K562 (cell line): ENCODE data around the gene ATP6V1G1. TPM values are rescaled to one million over a fixed set of nuclear protein-coding genes. Genes with fewer than 3 reads are reported as not detected.
A peak's percentile ranks its signal among the peaks of the same experiment; 100 is the strongest.

ENCODE experiments used
- CC2D1A ChIP-seq: fragments of 450-650 bp; IDR thresholded peaks from 2 replicates; pipeline ENCODE4 v1.6.1; 2017; ENCODE audit warnings: mild to moderate bottlenecking
- HMBOX1 ChIP-seq: sonication (generic); IDR thresholded peaks from 2 replicates; pipeline ENCODE4 v1.6.1; 2016
- HOXB6 ChIP-seq: fragments of 250-450 bp; sonication (Bioruptor Pico); IDR thresholded peaks from 2 replicates; pipeline ENCODE4 v1.5.1; 2022; ENCODE audit warnings: mild to moderate bottlenecking, borderline replicate concordance
- OTX1 ChIP-seq: fragments of 450-650 bp; formaldehyde crosslinking; IDR thresholded peaks from 2 replicates; pipeline ENCODE4 v1.4.0; 2022; ENCODE audit warnings: mild to moderate bottlenecking
- PATZ1 ChIP-seq: fragments of 250-450 bp; sonication (Bioruptor Pico); IDR thresholded peaks from 2 replicates; pipeline ENCODE4 v1.5.0; 2020; ENCODE audit warnings: mild to moderate bottlenecking, borderline replicate concordance
- SIN3A ChIP-seq, 2 experiments: fragments of 150-350 bp in 1 of 2; IDR thresholded peaks; 2 replicates each; pipeline ENCODE4 v1.6.1; 2011 to 2016; ENCODE audit warnings: borderline replicate concordance in 2 of 2, low read depth in 2 of 2, low read length in 2 of 2, mild to moderate bottlenecking in 2 of 2, moderate library complexity in 2 of 2; ENCODE audit not compliant: control insufficient read depth in 1 of 2
- XRCC5 ChIP-seq: fragments of 200-400 bp; formaldehyde crosslinking; IDR thresholded peaks from 2 replicates; pipeline ENCODE4 v1.6.1; 2017; ENCODE audit warnings: low read depth, mild to moderate bottlenecking, low read length
- ZBTB34 ChIP-seq: fragments of 250-450 bp; sonication (Bioruptor Pico); IDR thresholded peaks from 2 replicates; pipeline ENCODE4 v1.8.0; 2021; ENCODE audit warnings: mild to moderate bottlenecking, moderate library complexity
- ZNF282 ChIP-seq: sonication (generic); formaldehyde crosslinking; IDR thresholded peaks from 2 replicates; pipeline ENCODE4 v1.8.1; 2023; ENCODE audit warnings: missing genetic modification reagents
- ZNF318 ChIP-seq, 2 experiments: fragments of 450-650 bp; IDR thresholded peaks; 2 replicates each; pipeline ENCODE4 v1.6.1; 2016; ENCODE audit warnings: mild to moderate bottlenecking in 2 of 2, borderline replicate concordance in 1 of 2, low read depth in 1 of 2, moderate library complexity in 1 of 2
- polyA plus RNA-seq, 8 experiments: library from polyadenylated mRNA; depleted of rRNA in 4 of 8; stranded (reverse) in 5 of 8; unstranded in 3 of 8; fragments of >200 nt; fragmentation: Nextera tagmentation in 2 of 8; fragmentation: Illumina TruSeq in 1 of 8; extraction: Ambion mirVana in 2 of 8; extraction: Trizol in 1 of 8; gene quantifications; 2 replicates each; pipeline versions ENCODE4 v1.2.1 to v1.2.3, GENCODE V29; 2011 to 2014; ENCODE audit warnings: inconsistent platforms in 1 of 8, missing spikeins in 1 of 8
- total RNA-seq, 7 experiments: library from RNA; depleted of rRNA in 6 of 7; stranded (reverse); fragments of >200 nt in 6 of 7; fragmentation: Illumina TruSeq in 2 of 7; extraction: Trizol in 2 of 7; gene quantifications; 2 replicates each; pipeline versions ENCODE4 v1.2.1 to v1.2.3, GENCODE V29; 2011 to 2021; ENCODE audit warnings: low replicate concordance in 1 of 7

ATP6V1G1 gene
- total and polyA plus RNA-seq, 9 of the 15 experiments (the other 6 are each of a cell fraction or from before 2014, with no cell fraction given), result 88.4 to 492 (median 193) TPM

- TF ChIP-seq ZBTB34 (CRISPR knock-in tag), result no peak
- TF ChIP-seq ZNF318 (IDR thresholded peaks at IDR 0.05; ENCODE audit: borderline replicate concordance in 1 of 2, low read depth in 1 of 2), result peak in 1 of 2 experiments; percentile 53; a peak in 1 of 4 replicates
- TF ChIP-seq SIN3A (IDR thresholded peaks at IDR 0.05; ENCODE audit: borderline replicate concordance in 2 of 2, control insufficient read depth in 1 of 2, low read depth in 2 of 2, low read length in 2 of 2), result no peak
- TF ChIP-seq ZNF282, result no peak
- no peak for TF ChIP-seq PATZ1 (CRISPR knock-in tag)
- TF ChIP-seq CC2D1A, result no peak
- TF ChIP-seq HMBOX1, result peak; percentile 52; the same call in 1 of the 2 replicates
- TF ChIP-seq XRCC5, result no peak
- TF ChIP-seq HOXB6, result no peak
- TF ChIP-seq OTX1, result no peak
Measured at GRCh38 chr9:114551750-114552685, 35.6 kb upstream of the ATP6V1G1 start (continued).
